Keratinocyte (primary cell): ENCODE results near the gene GGT5. TPM values are rescaled to one million over a fixed set of nuclear protein-coding genes. Genes with fewer than 3 reads are reported as not detected.
A peak's percentile ranks its signal among the peaks of the same experiment; 100 is the strongest.

Experiments
- DNase-seq: peaks from one replicate; pipeline ENCODE4 v3.0.0-alpha.2; 2011; ENCODE audit warnings: low read depth, missing footprints, low spot score
- FAIRE-seq: peaks from 2 replicates; lab custom pipeline; 2011; peaks lifted over from hg19 to GRCh38; lab: Jason Lieb, UNC
- H2AFZ ChIP-seq: 2 replicates; pipeline ENCODE4 v1.6.0; 2012; ENCODE audit warnings: low read length, control low read depth, inconsistent platforms; ENCODE audit not compliant: control insufficient read depth
- H3K27ac ChIP-seq: 2 replicates; pipeline ENCODE4 v1.5.1; 2011; ENCODE audit warnings: low read length; ENCODE audit not compliant: control insufficient read depth, insufficient read depth
- H3K27me3 ChIP-seq: 3 replicates; pipeline ENCODE4 v1.6.0; 2011; ENCODE audit warnings: low read length; ENCODE audit not compliant: control insufficient read depth, insufficient read depth; ENCODE audit errors: extremely low read depth
- H3K36me3 ChIP-seq, 2 experiments: 2 replicates in 1 of 2; 3 replicates in 1 of 2; pipeline ENCODE4 v1.5.1; 2011; ENCODE audit warnings: low read length in 2 of 2, mild to moderate bottlenecking in 1 of 2; ENCODE audit not compliant: control insufficient read depth in 2 of 2, insufficient read depth in 2 of 2; ENCODE audit errors: extremely low read depth in 1 of 2
- H3K4me1 ChIP-seq: 3 replicates; pipeline ENCODE4 v1.5.1; 2011; ENCODE audit warnings: low read length; ENCODE audit not compliant: control insufficient read depth, insufficient read depth; ENCODE audit errors: extremely low read depth
- H3K4me2 ChIP-seq: 3 replicates; pipeline ENCODE4 v1.6.0; 2011; ENCODE audit warnings: low read depth, low read length; ENCODE audit not compliant: control insufficient read depth, insufficient read depth; ENCODE audit errors: extremely low read depth
- H3K4me3 ChIP-seq, 3 experiments: fragments of 200-600 bp in 1 of 3; sonication (generic) in 1 of 3; 2 replicates in 2 of 3; 3 replicates in 1 of 3; pipeline ENCODE4 v1.5.1; 2011 to 2016; ENCODE audit warnings: low read length in 3 of 3, mild to moderate bottlenecking in 3 of 3, control low read depth in 2 of 3, inconsistent platforms in 1 of 3, low read depth in 1 of 3, mixed read lengths in 1 of 3, mixed run types in 1 of 3, moderate library complexity in 1 of 3; ENCODE audit not compliant: control insufficient read depth in 2 of 3, insufficient read depth in 2 of 3; ENCODE audit errors: extremely low read depth in 1 of 3
- H3K79me2 ChIP-seq: 2 replicates; pipeline ENCODE4 v1.6.0; 2012; ENCODE audit warnings: low read length; ENCODE audit not compliant: control insufficient read depth, insufficient read depth
- H3K9ac ChIP-seq: 3 replicates; pipeline ENCODE4 v1.6.0; 2011; ENCODE audit warnings: low read length; ENCODE audit not compliant: control insufficient read depth, insufficient read depth; ENCODE audit errors: extremely low read depth
- H3K9me1 ChIP-seq: 3 replicates; pipeline ENCODE4 v1.6.0; 2011; ENCODE audit warnings: low read length; ENCODE audit not compliant: control insufficient read depth, insufficient read depth; ENCODE audit errors: extremely low read depth
- H3K9me3 ChIP-seq: 2 replicates; pipeline ENCODE4 v1.5.1; 2012; ENCODE audit warnings: low read depth, low read length; ENCODE audit not compliant: control insufficient read depth
- H4K20me1 ChIP-seq: 3 replicates; pipeline ENCODE4 v1.6.0; 2011; ENCODE audit warnings: low read length; ENCODE audit not compliant: control insufficient read depth, insufficient read depth; ENCODE audit errors: extremely low read depth
- EZH2 ChIP-seq: IDR thresholded peaks from one replicate; pipeline ENCODE4 v1.6.1; 2012; ENCODE audit warnings: inconsistent platforms, mild to moderate bottlenecking, low read length, moderate library complexity
- dilution Hi-C: fragments of 300-500 bp; cut with MboI; formaldehyde crosslinking; loops from one replicate; pipeline ENCODE4 v1.7.0; 2020; ENCODE audit warnings: low sequenced_read_pairs; ENCODE audit not compliant: extremely low pct_ligation_motif_present
- polyA plus RNA-seq, 5 experiments: library from polyadenylated mRNA; depleted of rRNA in 3 of 5; stranded (reverse) in 3 of 5; stranded (forward) in 1 of 5; unstranded in 1 of 5; fragments of >200 nt; gene quantifications; 1 replicate in 1 of 5; 2 replicates in 3 of 5; 3 replicates in 1 of 5; pipeline versions ENCODE4 v1.2.1 to v1.2.3, GENCODE V29; 2011 to 2012; ENCODE audit warnings: missing spikeins in 2 of 5, low read depth in 1 of 5, low replicate concordance in 1 of 5
- TF ChIP-seq, protein P1 (sequence below), 3 experiments: IDR thresholded peaks in 1 of 3; conservative IDR thresholded peaks in 1 of 3; optimal IDR thresholded peaks in 1 of 3; 2 replicates in 2 of 3; 3 replicates in 1 of 3; pipeline versions ENCODE3 to v1.5.1; 2011; ENCODE audit warnings: low read length in 3 of 3, mild to moderate bottlenecking in 3 of 3, moderate library complexity in 2 of 3, control low read depth in 1 of 3, inconsistent platforms in 1 of 3; ENCODE audit not compliant: insufficient read depth in 2 of 3; ENCODE audit errors: extremely low read depth in 1 of 3

Gene GGT5
- polyA plus RNA-seq, 1 donor (not counting 4 experiments of a cell fraction or from before 2014, with no cell fraction given) = not detected

DNA sequence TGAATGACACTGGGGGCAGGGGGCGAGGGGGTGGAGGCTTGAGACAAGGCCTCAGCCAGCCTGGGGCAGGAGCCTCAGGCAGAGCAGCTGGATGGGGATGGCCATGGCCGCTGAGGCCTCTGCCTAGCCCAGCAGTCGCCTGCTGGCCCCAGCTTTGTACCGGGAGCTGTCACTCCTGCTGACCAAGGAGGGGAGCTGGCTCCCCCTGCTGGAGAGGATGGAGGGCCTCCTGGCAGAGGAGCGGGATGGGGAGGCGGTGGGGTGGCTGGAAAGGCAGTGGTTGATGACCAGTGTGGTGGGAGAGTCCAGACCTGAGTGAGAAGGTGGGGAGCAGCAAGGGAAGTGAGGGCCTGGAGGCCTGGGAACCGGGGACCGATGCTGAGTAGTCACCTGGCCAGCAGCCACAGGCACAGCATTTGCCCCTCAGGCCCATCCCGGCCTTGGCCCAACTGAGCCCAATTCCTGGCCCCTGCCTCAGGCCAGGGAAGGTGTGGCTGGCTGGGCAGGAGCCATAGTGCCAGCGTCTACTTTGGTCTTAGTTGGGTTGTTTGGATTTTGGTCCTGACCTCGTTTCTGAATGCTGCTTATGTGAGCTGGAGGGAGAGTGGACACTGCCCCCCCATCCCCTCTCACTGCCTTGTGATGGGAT lies 69.6 kb downstream of the GGT5 start:
- Histone ChIP-seq H2AFZ (no peak overlapping the region), H3K9me1 (no peaks in the 10 kb centered on the region), H3K4me2 (no peak overlapping the region), H3K4me3 (no peak overlapping the region), H3K27ac (no peak overlapping the region), H3K9me3 (no peaks in the 10 kb centered on the region), H3K79me2 (no peaks in the 10 kb centered on the region), H3K4me1 (no peaks in the 10 kb centered on the region), H3K27me3 (no peaks in the 10 kb centered on the region), H4K20me1 (no peaks in the 10 kb centered on the region), H3K36me3 (peaks cover 4 to 8% of the 10 kb centered on the region in 2 experiments), H3K9ac (no peak overlapping the region)
- TF ChIP-seq EZH2 = no peak
- TF ChIP-seq, protein P1, sequence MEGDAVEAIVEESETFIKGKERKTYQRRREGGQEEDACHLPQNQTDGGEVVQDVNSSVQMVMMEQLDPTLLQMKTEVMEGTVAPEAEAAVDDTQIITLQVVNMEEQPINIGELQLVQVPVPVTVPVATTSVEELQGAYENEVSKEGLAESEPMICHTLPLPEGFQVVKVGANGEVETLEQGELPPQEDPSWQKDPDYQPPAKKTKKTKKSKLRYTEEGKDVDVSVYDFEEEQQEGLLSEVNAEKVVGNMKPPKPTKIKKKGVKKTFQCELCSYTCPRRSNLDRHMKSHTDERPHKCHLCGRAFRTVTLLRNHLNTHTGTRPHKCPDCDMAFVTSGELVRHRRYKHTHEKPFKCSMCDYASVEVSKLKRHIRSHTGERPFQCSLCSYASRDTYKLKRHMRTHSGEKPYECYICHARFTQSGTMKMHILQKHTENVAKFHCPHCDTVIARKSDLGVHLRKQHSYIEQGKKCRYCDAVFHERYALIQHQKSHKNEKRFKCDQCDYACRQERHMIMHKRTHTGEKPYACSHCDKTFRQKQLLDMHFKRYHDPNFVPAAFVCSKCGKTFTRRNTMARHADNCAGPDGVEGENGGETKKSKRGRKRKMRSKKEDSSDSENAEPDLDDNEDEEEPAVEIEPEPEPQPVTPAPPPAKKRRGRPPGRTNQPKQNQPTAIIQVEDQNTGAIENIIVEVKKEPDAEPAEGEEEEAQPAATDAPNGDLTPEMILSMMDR (optimal IDR thresholded peaks at IDR 0.05 in 1 of 3, IDR thresholded peaks at IDR 0.05 in 1 of 3, conservative IDR thresholded peaks at IDR 0.05 in 1 of 3; ENCODE audit: extremely low read depth in 1 of 3, insufficient read depth in 2 of 3, low read length in 3 of 3) = peak; percentile 76 to 95 (median 90)
- DNase-seq (no peak), FAIRE-seq (no peak)
- dilution Hi-C loops = no loop called here

DNA sequence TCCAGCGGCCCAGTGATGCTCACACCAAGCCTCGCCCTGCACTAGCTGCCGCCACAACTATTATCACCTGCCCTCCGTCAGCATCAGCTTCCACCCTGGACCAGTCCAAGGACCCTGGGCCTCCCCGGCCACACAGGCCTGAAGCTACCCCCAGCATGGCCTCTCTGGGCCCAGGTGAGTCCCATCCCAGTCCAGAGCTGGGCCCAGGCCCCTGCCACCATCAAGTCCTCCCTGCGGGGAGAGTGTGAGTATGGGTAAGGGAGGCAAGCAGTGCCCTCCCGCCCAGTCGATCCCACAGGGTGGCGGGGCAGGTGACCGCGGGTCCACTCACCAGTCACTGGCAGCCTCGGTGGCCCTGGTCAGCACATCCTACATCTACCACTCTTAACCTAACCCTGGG lies 73.1 kb downstream of the GGT5 start:
- Histone ChIP-seq H3K9me1 (no peaks in the 10 kb centered on the region), H3K36me3 (peaks cover 4 to 12% of the 10 kb centered on the region in 2 experiments), H3K9me3 (no peaks in the 10 kb centered on the region), H2AFZ (no peak overlapping the region), H3K27ac (no peak overlapping the region), H3K4me3 (no peak overlapping the region), H3K79me2 (no peaks in the 10 kb centered on the region), H4K20me1 (no peaks in the 10 kb centered on the region), H3K27me3 (no peaks in the 10 kb centered on the region), H3K4me2 (no peak overlapping the region), H3K4me1 (no peaks in the 10 kb centered on the region), H3K9ac (no peak overlapping the region)
- DNase-seq (no peak), FAIRE-seq (no peak)
- TF ChIP-seq, protein P1 (optimal IDR thresholded peaks at IDR 0.05 in 1 of 3, IDR thresholded peaks at IDR 0.05 in 1 of 3, conservative IDR thresholded peaks at IDR 0.05 in 1 of 3; ENCODE audit: extremely low read depth in 1 of 3, insufficient read depth in 2 of 3, low read length in 3 of 3) = no peak
- TF ChIP-seq EZH2 = no peak
- dilution Hi-C loops = no loop called here
